ENCODE results near the gene ATF6B.

The ATF6B gene

GRCh38 chr6:32154514-32155161 is 26.6 kb upstream of the ATF6B start:
- H3K4me3 ChIP-seq (ENCODE audit: low read depth, low read length): peak overlapping the region; percentile 83
- TF ChIP-seq CTCF (IDR thresholded peaks at IDR 0.05; ENCODE audit: insufficient read depth, low read depth, low read length, missing control alignments): peak; percentile 59
- peak; percentile 84 for DNase-seq (ENCODE audit: low read depth)

- DNase-seq (ENCODE audit: low read depth): peak; percentile 84
- H3K4me3 ChIP-seq (ENCODE audit: low read depth, low read length): peak within 1 kb of the TSS; percentile 83
Measured at GRCh38 chr6:32153564-32154513, 25.8 kb upstream of the ATF6B start, which contains the start of gene PPT2. TSS of gene PPT2 (plus strand) at chr6:32154141. CDS start at chr6:32154595, 454 bp downstream.

GRCh38 chr6:32152769-32153563 is 24.9 kb upstream of the ATF6B start:
- DNase-seq (ENCODE audit: low read depth): no peak
- H3K4me3 ChIP-seq (ENCODE audit: low read depth, low read length): no peak overlapping the region
- no peak for TF ChIP-seq CTCF (IDR thresholded peaks at IDR 0.05; ENCODE audit: insufficient read depth, low read depth, low read length, missing control alignments)

More at GRCh38 chr6:32153564-32154513, 25.8 kb upstream of the ATF6B start, which contains the start of gene PPT2:
- no peak for TF ChIP-seq CTCF (IDR thresholded peaks at IDR 0.05; ENCODE audit: insufficient read depth, low read depth, low read length, missing control alignments)

- no peak for DNase-seq (ENCODE audit: low read depth)
- no peak within 1 kb of the TSS for H3K4me3 ChIP-seq (ENCODE audit: low read depth, low read length)
- TF ChIP-seq CTCF (IDR thresholded peaks at IDR 0.05; ENCODE audit: insufficient read depth, low read depth, low read length, missing control alignments): no peak
Measured at GRCh38 chr6:32151863-32152768, 24.1 kb upstream of the ATF6B start, which contains the start of gene PRRT1. TSS of gene PRRT1 (minus strand) at chr6:32151939. CDS start at chr6:32151827, 112 bp downstream.

- no peak for TF ChIP-seq CTCF (IDR thresholded peaks at IDR 0.05; ENCODE audit: insufficient read depth, low read depth, low read length, missing control alignments)
- H3K4me3 ChIP-seq (ENCODE audit: low read depth, low read length): no peak overlapping the region
Measured at GRCh38 chr6:32151181-32151862, 23.3 kb upstream of the ATF6B start.

More at GRCh38 chr6:32151181-32151862, 23.3 kb upstream of the ATF6B start:
- DNase-seq (ENCODE audit: low read depth): no peak

All from GM12865 (cell line).